GM21576 (cell line): ENCODE results near the gene GATAD2A.
A peak's percentile ranks its signal among the peaks of the same experiment; 100 is the strongest.

Experiments
- ATAC-seq: cut with Tn5 transposase; IDR thresholded peaks from one replicate; pipeline ENCODE4 v1.9.1; 2021; ENCODE audit warnings: mild to moderate bottlenecking, moderate library complexity; ENCODE audit not compliant: unreplicated experiment

Gene GATAD2A

GRCh38 chr19:19504754-19505668, 99.5 kb downstream of the GATAD2A start:
- no peak for ATAC-seq

GRCh38 chr19:19505669-19506326, 100.3 kb downstream of the GATAD2A start:
- no peak for ATAC-seq

- ATAC-seq: no peak
Observed at GRCh38 chr19:19506592-19506991, 101.1 kb downstream of the GATAD2A start.

- ATAC-seq: no peak
Observed at GRCh38 chr19:19507354-19507753, 101.9 kb downstream of the GATAD2A start.

GRCh38 chr19:19508217-19508616, 102.7 kb downstream of the GATAD2A start:
- no peak for ATAC-seq

- no peak for ATAC-seq
Observed at GRCh38 chr19:19510432-19510831, 105.0 kb downstream of the GATAD2A start.

- ATAC-seq: no peak
Observed at GRCh38 chr19:19513682-19514081, 108.2 kb downstream of the GATAD2A start.

- ATAC-seq: no peak
Observed at GRCh38 chr19:19514215-19514657, 108.8 kb downstream of the GATAD2A start.

- ATAC-seq: no peak
Observed at GRCh38 chr19:19514881-19515641, 109.6 kb downstream of the GATAD2A start, which contains the start of gene TSSK6. Gene TSSK6, minus strand, starts transcription at chr19:19515548. Its CDS starts 121 bp downstream, at chr19:19515427.

- peak; percentile 93 for ATAC-seq
Observed at GRCh38 chr19:19515642-19516519, 110.4 kb downstream of the GATAD2A start, which contains the start of gene NDUFA13. Gene NDUFA13, plus strand, starts transcription at chr19:19516225. Its CDS starts 14 bp downstream, at chr19:19516239.

GRCh38 chr19:19517235-19517619, 111.8 kb downstream of the GATAD2A start:
- ATAC-seq: no peak

GRCh38 chr19:19520989-19521388, 115.5 kb downstream of the GATAD2A start:
- no peak for ATAC-seq

- ATAC-seq: no peak
Observed at GRCh38 chr19:19523177-19523576, 117.7 kb downstream of the GATAD2A start.

GRCh38 chr19:19524053-19524452, 118.6 kb downstream of the GATAD2A start:
- no peak for ATAC-seq

GRCh38 chr19:19525611-19526380, 120.3 kb downstream of the GATAD2A start:
- ATAC-seq: no peak

GRCh38 chr19:19526581-19527370, 121.3 kb downstream of the GATAD2A start:
- ATAC-seq: no peak

- no peak for ATAC-seq
Observed at GRCh38 chr19:19527371-19527656, 121.8 kb downstream of the GATAD2A start.

GRCh38 chr19:19527674-19528625, 122.5 kb downstream of the GATAD2A start:
- no peak for ATAC-seq
